ENCODE measurements around the gene CAD.

- no peak for TF ChIP-seq POLR2A (IDR thresholded peaks at IDR 0.05)
- TF ChIP-seq, protein P1, sequence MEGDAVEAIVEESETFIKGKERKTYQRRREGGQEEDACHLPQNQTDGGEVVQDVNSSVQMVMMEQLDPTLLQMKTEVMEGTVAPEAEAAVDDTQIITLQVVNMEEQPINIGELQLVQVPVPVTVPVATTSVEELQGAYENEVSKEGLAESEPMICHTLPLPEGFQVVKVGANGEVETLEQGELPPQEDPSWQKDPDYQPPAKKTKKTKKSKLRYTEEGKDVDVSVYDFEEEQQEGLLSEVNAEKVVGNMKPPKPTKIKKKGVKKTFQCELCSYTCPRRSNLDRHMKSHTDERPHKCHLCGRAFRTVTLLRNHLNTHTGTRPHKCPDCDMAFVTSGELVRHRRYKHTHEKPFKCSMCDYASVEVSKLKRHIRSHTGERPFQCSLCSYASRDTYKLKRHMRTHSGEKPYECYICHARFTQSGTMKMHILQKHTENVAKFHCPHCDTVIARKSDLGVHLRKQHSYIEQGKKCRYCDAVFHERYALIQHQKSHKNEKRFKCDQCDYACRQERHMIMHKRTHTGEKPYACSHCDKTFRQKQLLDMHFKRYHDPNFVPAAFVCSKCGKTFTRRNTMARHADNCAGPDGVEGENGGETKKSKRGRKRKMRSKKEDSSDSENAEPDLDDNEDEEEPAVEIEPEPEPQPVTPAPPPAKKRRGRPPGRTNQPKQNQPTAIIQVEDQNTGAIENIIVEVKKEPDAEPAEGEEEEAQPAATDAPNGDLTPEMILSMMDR (IDR thresholded peaks at IDR 0.05), result no peak
These were observed 2.9 kb downstream of the CAD start for GRCh38 chr2:27220091-27220490.

All from Peyer's patch (tissue), 4 donors.